OCI-LY1 (cell line): ENCODE measurements around the gene PI4KB.

Experiments used
- H2AFZ ChIP-seq: fragments of 200-600 bp; sonication (generic), shearing (Covaris generic); 2 replicates; pipeline ENCODE4 v1.6.0; 2014; ENCODE audit warnings: antibody characterized with exemption, mild to moderate bottlenecking, low read length
- H3F3A ChIP-seq: fragments of 200-600 bp; sonication (generic), shearing (Covaris generic); 2 replicates; pipeline ENCODE4 v1.6.0; 2014; ENCODE audit warnings: mild to moderate bottlenecking, antibody characterized with exemption, low read length, moderate library complexity; ENCODE audit not compliant: insufficient read depth
- H3K27ac ChIP-seq: fragments of 200-600 bp; sonication (generic); 2 replicates; pipeline ENCODE4 v1.5.1; 2014; ENCODE audit warnings: low read length, mixed run types, mild to moderate bottlenecking, low read depth; ENCODE audit not compliant: poor library complexity, severe bottlenecking
- H3K27me3 ChIP-seq: fragments of 200-600 bp; sonication (generic); 2 replicates; pipeline ENCODE4 v1.6.0; 2014; ENCODE audit warnings: antibody characterized with exemption, mild to moderate bottlenecking, low read length, moderate library complexity; ENCODE audit not compliant: insufficient read depth
- H3K36me3 ChIP-seq: fragments of 200-600 bp; sonication (generic); 2 replicates; pipeline ENCODE4 v1.6.1; 2014; ENCODE audit warnings: mild to moderate bottlenecking, antibody characterized with exemption, low read length, moderate library complexity, mixed read lengths; ENCODE audit not compliant: insufficient read depth
- H3K4me1 ChIP-seq: fragments of 200-600 bp; sonication (generic); 2 replicates; pipeline ENCODE4 v1.5.1; 2014; ENCODE audit warnings: mild to moderate bottlenecking, low read length, moderate library complexity; ENCODE audit not compliant: insufficient read depth, severe bottlenecking
- H3K4me2 ChIP-seq: fragments of 200-600 bp; sonication (generic), shearing (Covaris generic); 2 replicates; pipeline ENCODE4 v1.6.1; 2014; ENCODE audit warnings: low read length
- H3K4me3 ChIP-seq: fragments of 200-600 bp; sonication (generic); 2 replicates; pipeline ENCODE4 v1.5.1; 2014; ENCODE audit warnings: low read length, low read depth, mild to moderate bottlenecking, mixed read lengths; ENCODE audit not compliant: poor library complexity, severe bottlenecking
- H3K79me2 ChIP-seq: fragments of 200-600 bp; shearing (Covaris generic); 2 replicates; pipeline ENCODE4 v1.6.1; 2016; ENCODE audit warnings: mixed run types, low read length, mixed read lengths; ENCODE audit not compliant: insufficient read depth
- H3K9ac ChIP-seq: fragments of 200-600 bp; sonication (generic), shearing (Covaris generic); 2 replicates; pipeline ENCODE4 v1.6.1; 2014; ENCODE audit warnings: mild to moderate bottlenecking, low read length, mixed read lengths
- H3K9me2 ChIP-seq: fragments of 200-600 bp; sonication (generic), shearing (Covaris generic); 2 replicates; pipeline ENCODE4 v1.6.1; 2014; ENCODE audit warnings: low read depth, mild to moderate bottlenecking, low read length, mixed read lengths
- H3K9me3 ChIP-seq: fragments of 200-600 bp; shearing (Covaris generic); 2 replicates; pipeline ENCODE4 v1.6.1; 2014; ENCODE audit warnings: low read length, mixed read lengths
- H4K20me1 ChIP-seq: fragments of 200-600 bp; sonication (generic), shearing (Covaris generic); 2 replicates; pipeline ENCODE4 v1.6.0; 2016; ENCODE audit warnings: mild to moderate bottlenecking, low read length; ENCODE audit not compliant: insufficient read depth
- CTCF ChIP-seq: fragments of 200-600 bp; sonication (generic), shearing (Covaris generic); IDR thresholded peaks from 2 replicates; pipeline ENCODE4 v1.5.1; 2017; ENCODE audit warnings: mild to moderate bottlenecking, antibody characterized with exemption, low read length, moderate library complexity, mixed read lengths
- EZH2 ChIP-seq: fragments of 200-600 bp; sonication (generic), shearing (Covaris generic); IDR thresholded peaks from 2 replicates; pipeline ENCODE4 v1.8.0; 2017; ENCODE audit warnings: borderline replicate concordance, mixed run types, mild to moderate bottlenecking, antibody characterized with exemption, low read length, moderate library complexity, mixed read lengths

The PI4KB gene

GRCh38 chr1:151273924-151274466 is 53.2 kb downstream of the PI4KB start:
- Histone ChIP-seq H3K4me3 (no peak overlapping the region), H3K4me1 (peaks cover 7% of the 10 kb centered on the region), H3K36me3 (peaks cover 16% of the 10 kb centered on the region), H3K27me3 (no peaks in the 10 kb centered on the region), H3K4me2 (no peak overlapping the region), H3K9me2 (no peaks in the 10 kb centered on the region), H3F3A (no peaks in the 10 kb centered on the region), H3K9me3 (no peaks in the 10 kb centered on the region), H4K20me1 (no peaks in the 10 kb centered on the region), H3K79me2 (no peaks in the 10 kb centered on the region), H2AFZ (no peak overlapping the region), H3K27ac (no peak overlapping the region), H3K9ac (no peak overlapping the region)
- TF ChIP-seq EZH2 (no peak), CTCF (no peak)

- Histone ChIP-seq H3F3A (no peaks in the 10 kb centered on the region), H4K20me1 (no peaks in the 10 kb centered on the region), H3K4me3 (no peak overlapping the region), H3K36me3 (peaks cover 71% of the 10 kb centered on the region), H3K27me3 (no peaks in the 10 kb centered on the region), H3K4me2 (no peak overlapping the region), H3K79me2 (no peaks in the 10 kb centered on the region), H3K4me1 (no peaks in the 10 kb centered on the region), H3K9me2 (no peaks in the 10 kb centered on the region), H3K9me3 (no peaks in the 10 kb centered on the region), H3K27ac (no peak overlapping the region), H3K9ac (no peak overlapping the region), H2AFZ (no peak overlapping the region)
- no peak for TF ChIP-seq EZH2
These were observed 59.5 kb downstream of the PI4KB start for GRCh38 chr1:151267760-151268159.

- no peaks in the 10 kb centered on the region for H3K79me2 ChIP-seq
- H3K27ac ChIP-seq, result no peak overlapping the region
- peaks cover 80% of the 10 kb centered on the region for H3K36me3 ChIP-seq
- no peak overlapping the region for H3K4me3 ChIP-seq
- no peaks in the 10 kb centered on the region for H3K9me2 ChIP-seq
- H3K27me3 ChIP-seq, result no peaks in the 10 kb centered on the region
- H3F3A ChIP-seq, result no peaks in the 10 kb centered on the region
- H4K20me1 ChIP-seq, result no peaks in the 10 kb centered on the region
- no peak for TF ChIP-seq EZH2
- no peak for TF ChIP-seq CTCF
- H3K4me1 ChIP-seq, result no peaks in the 10 kb centered on the region
- no peak overlapping the region for H3K9ac ChIP-seq
- no peaks in the 10 kb centered on the region for H3K9me3 ChIP-seq
- H3K4me2 ChIP-seq, result no peak overlapping the region
- no peak overlapping the region for H2AFZ ChIP-seq
These were observed 60.4 kb downstream of the PI4KB start for GRCh38 chr1:151266821-151267220.

GRCh38 chr1:151266315-151266714 is 60.9 kb downstream of the PI4KB start:
- Histone ChIP-seq H3K36me3 (peaks cover 76% of the 10 kb centered on the region), H3K27ac (no peak overlapping the region), H3F3A (no peaks in the 10 kb centered on the region), H4K20me1 (no peaks in the 10 kb centered on the region), H3K4me1 (no peaks in the 10 kb centered on the region), H3K9me3 (no peaks in the 10 kb centered on the region), H2AFZ (no peak overlapping the region), H3K4me3 (no peak overlapping the region), H3K79me2 (no peaks in the 10 kb centered on the region), H3K9me2 (no peaks in the 10 kb centered on the region), H3K4me2 (no peak overlapping the region), H3K9ac (no peak overlapping the region), H3K27me3 (no peaks in the 10 kb centered on the region)
- TF ChIP-seq EZH2, result no peak
